ENCODE measurements around the gene UBQLN4.

GRCh38 chr1:156098784-156099183 is 45.2 kb upstream of the UBQLN4 start:
- TF ChIP-seq SP1 (IDR thresholded peaks at IDR 0.05) (no peak), HDGF (IDR thresholded peaks at IDR 0.05; ENCODE audit: borderline replicate concordance) (no peak), FOXK2 (IDR thresholded peaks at IDR 0.05) (no peak), NFRKB (IDR thresholded peaks at IDR 0.05) (no peak), FOXM1 (IDR thresholded peaks at IDR 0.05; ENCODE audit: borderline replicate concordance) (no peak), TARDBP (IDR thresholded peaks at IDR 0.05) (no peak), PKNOX1 (IDR thresholded peaks at IDR 0.05) (no peak)
